ENCODE results near the gene NAA25. TPM values are rescaled to one million over a fixed set of nuclear protein-coding genes. Genes with fewer than 3 reads are reported as not detected.

NAA25 gene
- total RNA-seq, 4 donors from 2014 or later = 5.3 to 57.4 (median 33.9) TPM

DNA sequence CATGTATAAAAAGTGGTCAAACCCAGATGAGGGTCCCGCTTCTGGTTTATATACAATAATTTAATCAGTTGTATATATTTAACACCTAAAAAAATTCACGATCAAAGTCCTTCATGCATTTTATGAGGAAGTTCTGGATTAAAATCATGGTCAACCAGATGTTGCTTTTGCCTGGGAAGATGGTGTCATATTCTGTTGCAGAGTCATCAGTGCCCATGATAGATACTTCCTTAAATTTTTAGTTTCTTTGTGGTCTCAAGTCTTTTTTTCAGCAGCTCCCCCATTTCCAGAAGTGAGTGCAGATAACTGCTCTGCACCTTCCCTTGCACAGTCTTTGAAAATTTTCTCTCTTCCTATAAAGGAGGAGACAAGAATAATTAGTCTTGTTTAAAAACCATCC, 79.3 kb downstream of the NAA25 start:
- TF ChIP-seq, protein P1, sequence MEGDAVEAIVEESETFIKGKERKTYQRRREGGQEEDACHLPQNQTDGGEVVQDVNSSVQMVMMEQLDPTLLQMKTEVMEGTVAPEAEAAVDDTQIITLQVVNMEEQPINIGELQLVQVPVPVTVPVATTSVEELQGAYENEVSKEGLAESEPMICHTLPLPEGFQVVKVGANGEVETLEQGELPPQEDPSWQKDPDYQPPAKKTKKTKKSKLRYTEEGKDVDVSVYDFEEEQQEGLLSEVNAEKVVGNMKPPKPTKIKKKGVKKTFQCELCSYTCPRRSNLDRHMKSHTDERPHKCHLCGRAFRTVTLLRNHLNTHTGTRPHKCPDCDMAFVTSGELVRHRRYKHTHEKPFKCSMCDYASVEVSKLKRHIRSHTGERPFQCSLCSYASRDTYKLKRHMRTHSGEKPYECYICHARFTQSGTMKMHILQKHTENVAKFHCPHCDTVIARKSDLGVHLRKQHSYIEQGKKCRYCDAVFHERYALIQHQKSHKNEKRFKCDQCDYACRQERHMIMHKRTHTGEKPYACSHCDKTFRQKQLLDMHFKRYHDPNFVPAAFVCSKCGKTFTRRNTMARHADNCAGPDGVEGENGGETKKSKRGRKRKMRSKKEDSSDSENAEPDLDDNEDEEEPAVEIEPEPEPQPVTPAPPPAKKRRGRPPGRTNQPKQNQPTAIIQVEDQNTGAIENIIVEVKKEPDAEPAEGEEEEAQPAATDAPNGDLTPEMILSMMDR (IDR thresholded peaks at IDR 0.05) = no peak
- TF ChIP-seq POLR2A (IDR thresholded peaks at IDR 0.05) = no peak
- Histone ChIP-seq H3K4me1 (no peaks in the 10 kb centered on the region), H3K36me3 (no peaks in the 10 kb centered on the region), H3K9me3 (no peaks in the 10 kb centered on the region), H3K27ac (no peak overlapping the region), H3K4me3 (no peak overlapping the region), H3K27me3 (no peaks in the 10 kb centered on the region)
- intact Hi-C loops (cut with DNase I; ENCODE audit: low total_unique reads) = no loop called here
- no peak for DNase-seq

DNA sequence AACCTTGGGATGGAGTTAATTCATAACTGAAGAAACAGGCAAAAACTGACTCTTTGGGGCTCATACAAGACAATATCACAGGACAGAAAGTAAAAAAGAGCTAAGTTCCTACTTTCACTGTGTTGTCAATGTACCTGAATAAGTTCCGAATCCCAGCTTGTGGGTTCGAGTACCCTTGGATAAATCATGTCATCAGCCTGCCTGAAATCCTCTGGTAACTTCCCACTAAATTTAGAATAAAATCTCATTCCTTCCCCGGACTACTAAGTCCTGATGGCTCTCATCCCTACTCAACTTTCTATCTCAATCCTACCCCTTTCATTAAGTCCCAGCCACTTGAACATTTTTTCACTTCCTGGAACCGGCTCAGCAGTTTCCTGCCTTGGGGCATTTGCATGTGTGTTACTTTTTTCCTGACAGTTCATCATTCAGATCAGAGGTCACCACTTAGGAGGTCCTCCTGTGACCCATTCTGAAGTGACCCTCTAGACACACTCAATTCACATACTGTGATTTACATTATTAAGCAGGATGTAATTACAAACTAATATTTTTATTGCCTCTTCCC, 82.7 kb downstream of the NAA25 start:
- no peak for DNase-seq
- intact Hi-C loops (cut with DNase I; ENCODE audit: low total_unique reads) = no loop called here
- Histone ChIP-seq H3K36me3 (no peaks in the 10 kb centered on the region), H3K27ac (no peak overlapping the region), H3K27me3 (no peaks in the 10 kb centered on the region), H3K9me3 (no peaks in the 10 kb centered on the region), H3K4me1 (no peaks in the 10 kb centered on the region), H3K4me3 (no peak overlapping the region)
- no peak for TF ChIP-seq POLR2A (IDR thresholded peaks at IDR 0.05)
- TF ChIP-seq, protein P1 (IDR thresholded peaks at IDR 0.05) = no peak

DNA sequence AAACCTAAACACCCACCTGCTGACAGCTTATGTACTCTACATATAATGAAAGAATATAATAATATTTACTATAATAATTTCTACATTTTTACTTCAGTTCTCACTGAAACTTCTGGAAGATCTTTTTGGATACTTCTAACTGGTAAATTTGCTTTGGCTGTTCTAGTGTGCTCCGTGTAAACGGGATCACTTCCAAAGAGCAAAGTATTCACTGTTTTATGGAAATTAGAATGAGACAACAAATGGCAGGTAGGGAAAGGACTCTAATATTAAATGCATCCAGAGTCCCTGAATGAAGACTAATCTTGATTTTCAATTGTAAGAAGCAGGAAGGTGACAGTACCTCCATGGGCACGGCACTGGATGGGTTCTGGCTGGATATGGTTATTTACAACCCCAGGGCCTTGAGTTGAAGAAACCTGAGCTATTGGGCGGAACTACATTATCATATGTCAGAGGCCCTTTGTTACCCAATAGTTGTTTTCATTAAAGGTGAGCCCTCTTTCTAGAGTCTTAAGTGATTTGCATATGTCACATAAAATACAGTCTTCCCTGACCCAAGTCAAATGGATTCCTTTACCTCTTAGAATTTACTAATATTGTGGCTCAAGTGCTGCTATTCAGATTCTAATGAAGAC, 84.7 kb downstream of the NAA25 start:
- Histone ChIP-seq H3K27me3 (no peaks in the 10 kb centered on the region), H3K4me3 (no peak overlapping the region), H3K9me3 (no peaks in the 10 kb centered on the region), H3K36me3 (no peaks in the 10 kb centered on the region), H3K27ac (no peak overlapping the region), H3K4me1 (no peaks in the 10 kb centered on the region)
- no peak for DNase-seq
- TF ChIP-seq, protein P1 (IDR thresholded peaks at IDR 0.05) = no peak
- TF ChIP-seq POLR2A (IDR thresholded peaks at IDR 0.05) = no peak
- intact Hi-C loops (cut with DNase I; ENCODE audit: low total_unique reads) = no loop called here

DNA sequence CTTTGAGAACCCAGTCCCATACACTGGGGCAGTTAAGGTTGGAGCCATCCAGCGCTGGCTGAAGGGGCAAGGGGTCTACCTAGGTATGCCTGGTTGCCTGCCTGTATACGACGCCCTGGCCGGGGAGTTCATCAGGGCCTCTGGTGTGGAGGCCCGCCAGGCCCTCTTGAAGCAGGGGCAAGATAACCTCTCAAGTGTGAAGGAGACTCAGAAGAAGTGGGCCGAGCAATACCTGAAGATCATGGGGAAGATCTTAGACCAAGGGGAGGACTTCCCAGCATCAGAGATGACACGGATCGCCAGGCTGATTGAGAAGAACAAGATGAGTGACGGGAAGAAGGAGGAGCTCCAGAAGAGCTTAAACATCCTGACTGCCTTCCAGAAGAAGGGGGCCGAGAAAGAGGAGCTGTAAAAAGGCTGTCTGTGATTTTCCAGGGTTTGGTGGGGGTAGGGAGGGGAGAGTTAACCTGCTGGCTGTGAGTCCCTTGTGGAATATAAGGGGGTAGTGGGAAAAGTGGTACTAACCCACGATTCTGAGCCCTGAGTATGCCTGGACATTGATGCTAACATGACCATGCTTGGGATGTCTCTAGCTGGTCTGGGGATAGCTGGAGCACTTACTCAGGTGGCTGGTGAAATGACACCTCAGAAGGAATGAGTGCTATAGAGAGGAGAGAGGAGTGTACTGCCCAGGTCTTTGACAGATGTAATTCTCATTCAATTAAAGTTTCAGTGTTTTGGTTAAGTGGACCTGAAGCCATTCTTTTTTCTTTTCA, 86.2 kb downstream of the NAA25 start:
- TF ChIP-seq, protein P1 (IDR thresholded peaks at IDR 0.05) = no peak
- TF ChIP-seq POLR2A (IDR thresholded peaks at IDR 0.05) = no peak
- no peaks in the 10 kb centered on the region for H3K9me3 ChIP-seq
- H3K27ac ChIP-seq = no peak overlapping the region
- H3K4me3 ChIP-seq = no peak overlapping the region
- H3K4me1 ChIP-seq = no peaks in the 10 kb centered on the region
- H3K36me3 ChIP-seq = no peaks in the 10 kb centered on the region
- DNase-seq = no peak
- intact Hi-C loops (cut with DNase I; ENCODE audit: low total_unique reads) = no loop called here
- no peaks in the 10 kb centered on the region for H3K27me3 ChIP-seq

DNA sequence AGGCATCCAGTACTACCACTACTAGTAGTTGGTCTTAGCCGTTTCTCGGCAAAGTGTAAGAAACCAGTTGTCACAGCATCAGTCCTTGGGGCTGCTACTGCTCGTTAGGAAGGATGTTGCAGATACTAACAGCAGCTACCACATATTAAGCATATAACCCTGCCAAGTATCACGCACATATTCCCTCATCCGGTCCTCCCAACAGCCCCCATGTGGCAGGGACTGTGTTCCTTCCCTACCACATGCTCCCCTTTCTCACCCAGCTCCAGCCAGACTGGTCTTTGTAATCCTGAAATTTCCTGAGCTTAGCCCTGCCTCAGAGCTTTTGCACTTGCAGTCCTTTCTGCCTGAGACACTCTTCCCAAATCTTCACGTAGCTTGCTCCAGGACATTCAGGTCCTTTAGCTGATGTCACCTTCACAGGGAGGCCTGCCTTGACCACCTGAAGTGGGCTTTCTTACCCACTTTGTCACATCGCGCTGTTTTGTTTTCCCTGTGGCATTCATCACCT, 87.6 kb downstream of the NAA25 start:
- Histone ChIP-seq H3K27me3 (no peaks in the 10 kb centered on the region), H3K4me1 (no peaks in the 10 kb centered on the region), H3K27ac (no peak overlapping the region), H3K4me3 (no peak overlapping the region), H3K9me3 (no peaks in the 10 kb centered on the region), H3K36me3 (no peaks in the 10 kb centered on the region)
- no peak for TF ChIP-seq POLR2A (IDR thresholded peaks at IDR 0.05)
- TF ChIP-seq, protein P1 (IDR thresholded peaks at IDR 0.05) = no peak
- intact Hi-C loops (cut with DNase I; ENCODE audit: low total_unique reads) = no loop called here
- DNase-seq = no peak
